ENCODE results near the gene EEF1G. TPM values are rescaled to one million over a fixed set of nuclear protein-coding genes. Genes with fewer than 3 reads are reported as not detected.

Gene EEF1G
- total and polyA plus RNA-seq, 2 of the 13 experiments (the other 11 are each of a cell fraction or from before 2014, with no cell fraction given) = 1,787 to 2,144 TPM

DNA sequence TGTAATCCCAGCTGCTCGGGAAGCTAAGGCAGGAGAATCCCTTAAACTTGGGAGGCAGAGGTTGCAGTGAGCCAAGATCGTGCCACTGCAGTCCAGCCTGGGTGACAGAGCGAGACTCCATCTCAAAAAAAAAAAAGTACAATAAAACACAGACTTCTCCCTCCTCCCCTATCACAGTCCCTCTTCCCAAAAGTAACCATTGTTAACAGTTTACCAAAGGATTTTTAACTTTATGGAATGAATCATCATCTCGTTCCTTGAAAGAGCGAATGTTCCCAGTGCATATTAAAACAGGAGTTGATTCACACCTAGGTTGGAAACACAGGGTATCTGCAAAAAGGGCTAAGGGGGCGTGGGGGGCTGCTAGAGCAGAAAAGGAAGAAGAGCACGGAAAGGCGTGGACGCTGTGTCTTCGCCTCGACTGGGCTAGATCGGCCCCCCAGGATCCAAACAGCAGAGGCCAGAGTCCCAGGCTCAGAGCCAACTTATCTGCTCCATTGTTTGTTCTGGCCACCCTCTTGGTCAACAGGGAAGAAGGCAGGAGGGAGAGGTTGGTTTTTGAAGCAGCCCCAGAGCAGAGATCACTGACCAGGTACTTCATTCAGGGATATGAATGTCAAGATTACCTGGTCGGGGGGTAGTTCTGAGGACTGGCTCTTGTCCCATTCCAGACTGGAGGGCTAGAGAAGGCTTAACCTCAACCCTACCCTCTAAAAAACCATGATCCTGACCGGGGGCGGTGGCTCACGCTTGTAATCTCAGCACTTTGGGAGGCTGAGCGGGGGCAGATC is 25.0 kb downstream of the EEF1G start (continued):
- TF ChIP-seq HMG20A (CRISPR knock-in tag; IDR thresholded peaks at IDR 0.05; ENCODE audit: borderline replicate concordance) = peak; percentile 37; the same call in 1 of the 2 replicates
- peak; percentile 89; the same call in 1 of the 2 replicates for TF ChIP-seq ZNF746 (CRISPR knock-in tag; IDR thresholded peaks at IDR 0.05)
- TF ChIP-seq, protein P1, sequence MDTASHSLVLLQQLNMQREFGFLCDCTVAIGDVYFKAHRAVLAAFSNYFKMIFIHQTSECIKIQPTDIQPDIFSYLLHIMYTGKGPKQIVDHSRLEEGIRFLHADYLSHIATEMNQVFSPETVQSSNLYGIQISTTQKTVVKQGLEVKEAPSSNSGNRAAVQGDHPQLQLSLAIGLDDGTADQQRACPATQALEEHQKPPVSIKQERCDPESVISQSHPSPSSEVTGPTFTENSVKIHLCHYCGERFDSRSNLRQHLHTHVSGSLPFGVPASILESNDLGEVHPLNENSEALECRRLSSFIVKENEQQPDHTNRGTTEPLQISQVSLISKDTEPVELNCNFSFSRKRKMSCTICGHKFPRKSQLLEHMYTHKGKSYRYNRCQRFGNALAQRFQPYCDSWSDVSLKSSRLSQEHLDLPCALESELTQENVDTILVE (CRISPR knock-in tag; IDR thresholded peaks at IDR 0.05) = no peak
- TF ChIP-seq ZNF761 (CRISPR knock-in tag; conservative IDR thresholded peaks at IDR 0.05) = no peak
- peak; percentile 80; the same call in 1 of the 2 replicates for TF ChIP-seq ZNF280D (CRISPR knock-in tag; IDR thresholded peaks at IDR 0.05)
- TF ChIP-seq ZNF788 (CRISPR knock-in tag; IDR thresholded peaks at IDR 0.05; ENCODE audit: borderline replicate concordance) = peak; percentile 33; the same call in 1 of the 2 replicates
- no peak for TF ChIP-seq ZNF207 (IDR thresholded peaks at IDR 0.05; ENCODE audit: borderline replicate concordance)
- TF ChIP-seq ZNF484 (CRISPR knock-in tag; IDR thresholded peaks at IDR 0.05; ENCODE audit: borderline replicate concordance, low read depth) = no peak
- no peak for TF ChIP-seq ZNF614 (CRISPR knock-in tag; IDR thresholded peaks at IDR 0.05; ENCODE audit: borderline replicate concordance)
- no peak for TF ChIP-seq CAMTA2 (CRISPR knock-in tag; IDR thresholded peaks at IDR 0.05; ENCODE audit: borderline replicate concordance)
- TF ChIP-seq AGO1 (IDR thresholded peaks at IDR 0.05; ENCODE audit: low read depth, low read length, poor library complexity, severe bottlenecking) = no peak
- peak; percentile 67 for TF ChIP-seq NCOA2 (CRISPR knock-in tag; IDR thresholded peaks at IDR 0.05)
- no peak for TF ChIP-seq SMAD1 (CRISPR knock-in tag; IDR thresholded peaks at IDR 0.05; ENCODE audit: borderline replicate concordance, low read depth)
- TF ChIP-seq ELF3 (CRISPR knock-in tag; IDR thresholded peaks at IDR 0.05) = peak; percentile 90
- TF ChIP-seq IKZF1 (IDR thresholded peaks at IDR 0.05) = no peak
- 0 out of 2 replicates have a peak, but pooled peaks have one; percentile 47 for TF ChIP-seq ZMAT3 (CRISPR knock-in tag; conservative IDR thresholded peaks at IDR 0.05)
- TF ChIP-seq ZFP1 (CRISPR knock-in tag; IDR thresholded peaks at IDR 0.05) = no peak; the same call in 1 of the 2 replicates
- no peak for TF ChIP-seq ZNF367 (CRISPR knock-in tag; IDR thresholded peaks at IDR 0.05; ENCODE audit: borderline replicate concordance)
- TF ChIP-seq ZNF224 (CRISPR knock-in tag; IDR thresholded peaks at IDR 0.05) = no peak
- peak; percentile 82 for TF ChIP-seq SAP130 (CRISPR knock-in tag; IDR thresholded peaks at IDR 0.05; ENCODE audit: low read depth)
- TF ChIP-seq MNT (IDR thresholded peaks at IDR 0.05) = no peak
- TF ChIP-seq MEF2D (CRISPR knock-in tag; IDR thresholded peaks at IDR 0.05) = peak; percentile 73

Data from HepG2 (cell line).